NCI-H2107 treated with DMSO at 0.1 percent for 48 hours (cell line): ENCODE measurements around the gene SMAP1.

Source experiments
- DNase-seq: peaks from one replicate; lab custom pipeline; 2025; ENCODE audit not compliant: unreplicated experiment; lab: John Stamatoyannopoulos, UW

Gene SMAP1

DNA sequence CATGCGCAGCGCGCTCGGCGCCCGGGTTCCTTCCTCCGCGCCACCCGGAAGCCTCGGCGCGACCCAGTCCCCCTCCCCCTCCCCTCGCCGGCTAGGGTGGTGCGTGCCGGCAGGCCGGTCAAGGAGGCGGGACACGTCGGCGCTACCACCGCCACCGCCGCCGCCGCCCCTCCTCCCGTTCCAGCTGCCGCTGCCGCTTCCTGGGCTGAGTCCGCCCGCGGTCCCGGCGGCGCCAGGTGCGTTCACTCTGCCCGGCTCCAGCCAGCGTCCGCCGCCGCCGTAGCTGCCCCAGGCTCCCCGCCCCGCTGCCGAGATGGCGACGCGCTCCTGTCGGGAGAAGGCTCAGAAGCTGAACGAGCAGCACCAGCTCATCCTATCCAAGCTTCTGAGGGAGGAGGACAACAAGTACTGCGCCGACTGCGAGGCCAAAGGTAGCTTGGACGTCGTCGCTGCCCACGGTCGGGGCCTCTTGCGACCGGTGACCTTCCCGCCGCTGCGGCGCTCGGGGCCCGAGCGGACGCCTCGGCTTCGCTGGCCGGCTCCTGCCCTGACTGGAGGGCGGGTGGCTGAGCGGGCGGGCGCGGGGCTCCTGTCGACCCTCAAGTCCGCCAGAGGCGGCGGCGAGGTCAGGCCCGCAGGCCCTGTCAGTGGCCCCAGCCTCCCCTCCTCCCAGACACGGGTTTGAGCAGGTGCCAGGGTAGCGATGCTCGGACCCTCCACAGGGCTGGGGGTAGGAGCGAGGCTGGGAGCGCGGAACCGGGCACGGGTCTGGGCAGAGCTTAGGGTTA, at the start of gene SMAP1:
Gene SMAP1 (plus strand): TSS at position 173 of the 788 bp plus-strand sequence. CDS start 141 bp downstream, at position 314.
- peak; percentile 72 for DNase-seq

GRCh38 chr6:70620746-70621145, 46.9 kb upstream of the SMAP1 start:
- no peak for DNase-seq

DNA sequence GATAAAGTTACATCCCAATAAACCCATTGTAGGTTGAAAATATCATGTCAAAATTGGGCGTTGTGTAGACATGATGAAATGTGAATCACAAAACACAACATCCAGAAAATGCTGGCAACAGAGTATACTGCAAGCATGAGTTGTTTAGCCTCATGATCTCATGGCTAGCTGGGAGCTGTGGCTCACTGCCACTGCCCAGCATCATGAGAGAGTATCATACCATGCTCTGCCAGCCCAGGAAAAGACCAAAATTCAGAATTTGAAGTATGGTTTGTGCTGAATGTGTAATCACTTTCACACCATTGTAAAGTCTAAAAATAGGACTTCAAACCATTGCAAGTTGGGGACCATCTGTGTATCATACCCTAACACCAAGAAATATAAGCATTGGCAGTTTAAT, 45.2 kb upstream of the SMAP1 start:
- DNase-seq: no peak

DNA sequence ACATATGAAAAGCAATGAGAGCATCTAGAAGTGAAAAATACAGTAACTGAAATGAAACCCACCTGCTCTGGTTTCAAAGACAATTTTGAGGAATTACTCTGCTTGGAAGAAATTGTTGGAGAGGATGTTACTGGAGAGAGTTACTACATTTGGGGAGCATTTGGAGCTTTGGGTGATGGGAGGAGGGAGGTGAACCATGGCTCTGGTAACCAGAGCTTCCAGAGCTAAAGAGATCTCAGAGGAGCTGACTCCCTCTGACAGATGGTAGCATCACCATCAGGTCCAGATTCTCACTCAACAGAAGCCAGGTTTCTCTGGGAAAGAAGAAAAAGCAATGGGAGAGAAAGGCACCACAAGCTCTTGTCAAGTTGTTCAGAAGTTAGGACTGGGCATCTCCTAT, 42.2 kb upstream of the SMAP1 start:
- no peak for DNase-seq

- no peak for DNase-seq
These were observed 40.0 kb upstream of the SMAP1 start for GRCh38 chr6:70627500-70628254.

GRCh38 chr6:70629929-70630328, 37.8 kb upstream of the SMAP1 start:
- DNase-seq: no peak

DNA sequence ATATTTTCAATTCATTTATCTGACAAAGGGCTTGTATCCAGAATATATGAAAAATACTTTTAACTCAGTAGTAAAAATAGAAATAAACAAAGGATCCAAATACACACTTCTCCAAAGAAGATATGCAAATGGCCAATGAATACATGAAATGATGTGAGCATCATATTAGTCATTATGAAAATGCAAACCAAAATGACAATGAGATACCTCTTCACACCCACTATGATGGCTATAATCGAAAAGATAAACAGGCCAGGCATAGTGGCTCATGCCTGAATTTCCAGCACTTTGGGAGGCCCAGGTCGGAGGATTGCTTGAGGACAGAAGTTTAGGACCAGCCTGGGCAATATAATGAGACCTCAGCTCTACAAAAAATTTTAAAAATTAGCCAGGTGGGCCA, 33.8 kb upstream of the SMAP1 start:
- no peak for DNase-seq

- DNase-seq: no peak
These were observed 31.1 kb upstream of the SMAP1 start for GRCh38 chr6:70636596-70636995.

DNA sequence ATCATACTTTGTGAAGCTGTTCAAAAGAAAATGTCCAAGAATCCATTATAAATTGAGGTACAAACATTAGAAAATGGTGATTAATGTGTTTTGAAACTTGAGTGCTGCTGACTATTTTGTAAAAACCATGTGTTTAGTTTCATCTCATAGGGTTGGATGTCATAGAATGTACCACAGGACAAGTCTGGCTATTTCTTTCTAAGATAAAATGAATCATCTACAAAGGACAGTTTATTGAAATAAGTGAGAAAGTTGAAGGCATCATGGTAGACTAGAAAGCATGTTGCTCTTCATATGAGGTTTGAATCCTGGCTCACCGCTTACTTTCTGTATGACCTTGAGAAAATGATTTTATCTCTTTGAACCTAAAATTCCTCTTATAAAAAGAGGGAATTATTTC, 29.2 kb upstream of the SMAP1 start:
- DNase-seq: no peak

DNA sequence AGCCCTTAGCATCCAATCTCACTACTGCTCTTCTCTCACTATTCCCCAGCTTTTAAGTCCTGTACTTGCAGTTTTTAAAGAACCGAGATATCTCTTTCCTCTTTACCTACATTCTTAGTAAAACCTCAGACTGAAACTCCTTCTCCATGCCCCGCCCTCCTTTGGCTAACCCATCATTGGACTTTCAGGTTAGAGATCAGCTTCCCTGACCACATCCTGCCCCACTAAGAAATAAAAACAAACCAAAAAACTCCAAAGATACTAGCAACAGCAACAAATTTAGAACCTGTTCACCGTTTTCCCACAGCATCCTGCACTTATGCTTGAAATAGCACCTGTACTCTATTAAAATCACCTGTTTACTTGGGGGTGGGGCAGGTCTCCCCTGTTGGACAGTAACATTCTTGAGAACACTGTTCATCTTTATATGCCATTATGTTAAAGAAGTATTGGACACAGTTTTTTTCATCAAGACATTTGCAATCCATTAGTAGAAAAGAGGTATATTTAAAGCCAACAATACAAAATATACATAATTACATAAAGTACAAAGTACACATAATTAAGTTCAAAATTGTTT, 16.3 kb upstream of the SMAP1 start:
- no peak for DNase-seq

GRCh38 chr6:70652216-70652615, 15.5 kb upstream of the SMAP1 start:
- no peak for DNase-seq

DNA sequence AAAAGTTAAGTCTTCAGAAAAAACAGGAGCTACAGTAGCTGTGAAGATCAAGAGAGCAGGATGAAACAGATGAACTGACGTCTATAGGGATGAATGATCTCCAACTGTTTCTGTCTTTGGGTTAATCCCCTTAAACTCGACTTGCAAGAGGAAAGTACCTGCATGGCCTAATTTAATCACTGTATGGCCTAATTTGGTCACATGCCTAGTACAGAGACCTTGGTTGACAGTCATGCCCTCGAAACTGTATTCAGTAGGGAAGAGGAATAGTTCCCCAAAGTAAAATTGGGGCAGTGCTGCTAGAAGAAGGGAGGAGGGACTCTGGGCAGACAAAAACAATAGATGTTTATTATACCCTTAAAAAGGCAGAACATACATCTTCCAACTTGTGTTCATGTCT, 10.0 kb upstream of the SMAP1 start:
- DNase-seq: no peak

- no peak for DNase-seq
These were observed 3.7 kb upstream of the SMAP1 start for GRCh38 chr6:70663881-70664466.

DNA sequence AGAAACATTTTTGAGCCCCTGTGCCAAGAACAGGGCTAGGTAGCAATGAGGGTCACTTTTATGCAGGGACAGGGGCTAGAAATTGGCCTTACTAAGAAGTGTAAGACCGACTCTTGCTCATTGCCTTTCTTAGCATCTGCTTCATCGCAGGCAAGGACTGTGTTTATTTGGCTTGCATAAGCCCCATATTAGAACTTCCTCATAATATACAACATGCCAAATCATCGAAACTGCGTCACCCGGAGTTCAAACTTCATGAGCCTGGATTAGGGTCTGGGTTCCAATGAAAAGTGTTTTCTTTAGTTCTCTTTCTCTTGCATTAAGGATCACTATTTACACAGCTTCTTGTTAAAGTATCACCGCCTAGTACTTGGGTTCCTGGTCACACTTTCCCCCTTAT, 977 bp upstream of the SMAP1 start:
- DNase-seq: no peak

GRCh38 chr6:70667256-70667710, 400 bp upstream of the SMAP1 start:
- no peak for DNase-seq

GRCh38 chr6:70668499-70668812, 773 bp downstream of the SMAP1 start:
- DNase-seq: no peak

DNA sequence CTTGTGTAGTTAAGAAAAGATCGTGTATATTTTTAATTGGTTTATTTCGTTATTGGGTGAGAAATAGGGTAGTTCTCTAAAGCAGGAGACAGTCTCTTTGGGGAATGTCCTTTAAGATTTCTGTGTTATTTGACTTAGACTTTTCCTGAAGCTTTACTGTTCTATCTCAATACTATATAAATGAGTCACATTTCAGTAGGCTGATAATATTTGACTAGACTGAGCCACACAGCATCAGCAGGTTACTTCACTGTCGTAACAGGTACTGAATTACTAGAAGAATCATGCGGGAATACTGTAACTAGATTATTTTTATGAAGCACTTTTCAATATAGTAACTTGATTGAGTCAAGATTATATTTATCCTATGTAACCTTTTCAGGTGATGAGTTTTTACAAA, 1.4 kb downstream of the SMAP1 start:
- no peak for DNase-seq

- no peak for DNase-seq
These were observed 4.9 kb downstream of the SMAP1 start for GRCh38 chr6:70672549-70672948.

- no peak for DNase-seq
These were observed 5.4 kb downstream of the SMAP1 start for GRCh38 chr6:70673054-70673453.

GRCh38 chr6:70673601-70674000, 5.9 kb downstream of the SMAP1 start:
- no peak for DNase-seq

DNA sequence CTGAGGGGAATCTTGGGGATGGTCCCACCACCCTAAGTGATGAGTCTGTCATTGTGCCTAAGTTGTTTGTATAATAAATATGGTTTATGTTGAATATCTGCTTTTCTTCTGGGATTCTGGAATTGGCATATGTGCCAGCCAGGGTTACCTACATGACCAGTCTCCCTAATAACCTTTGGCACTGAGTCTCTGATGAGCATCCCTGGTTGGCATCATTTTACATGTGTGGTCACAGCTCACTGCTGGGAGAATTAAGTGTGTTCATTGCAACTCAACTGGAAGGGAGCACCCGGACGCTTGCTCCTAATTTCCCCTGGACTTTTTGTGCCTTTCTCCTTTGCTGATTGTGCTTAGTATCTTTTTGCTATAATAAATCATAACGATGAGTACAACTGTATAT, 8.1 kb downstream of the SMAP1 start:
- no peak for DNase-seq

GRCh38 chr6:70676821-70677220, 9.1 kb downstream of the SMAP1 start:
- DNase-seq: no peak
